HL-60/S4 (cell line): Measurements from ENCODE around the gene CC2D2B.
"Not testable (repeated sequence)": the region's sequence is repeated elsewhere in the genome, so short reads cannot be mapped to it uniquely, and the experiment has no call there.

Experiments used
- in situ Hi-C: fragments of 300-500 bp; cut with MboI; formaldehyde crosslinking; loops from 2 replicates; pipeline ENCODE4 v1.14.3; 2022; ENCODE audit warnings: low sequenced_read_pairs

Gene CC2D2B

DNA sequence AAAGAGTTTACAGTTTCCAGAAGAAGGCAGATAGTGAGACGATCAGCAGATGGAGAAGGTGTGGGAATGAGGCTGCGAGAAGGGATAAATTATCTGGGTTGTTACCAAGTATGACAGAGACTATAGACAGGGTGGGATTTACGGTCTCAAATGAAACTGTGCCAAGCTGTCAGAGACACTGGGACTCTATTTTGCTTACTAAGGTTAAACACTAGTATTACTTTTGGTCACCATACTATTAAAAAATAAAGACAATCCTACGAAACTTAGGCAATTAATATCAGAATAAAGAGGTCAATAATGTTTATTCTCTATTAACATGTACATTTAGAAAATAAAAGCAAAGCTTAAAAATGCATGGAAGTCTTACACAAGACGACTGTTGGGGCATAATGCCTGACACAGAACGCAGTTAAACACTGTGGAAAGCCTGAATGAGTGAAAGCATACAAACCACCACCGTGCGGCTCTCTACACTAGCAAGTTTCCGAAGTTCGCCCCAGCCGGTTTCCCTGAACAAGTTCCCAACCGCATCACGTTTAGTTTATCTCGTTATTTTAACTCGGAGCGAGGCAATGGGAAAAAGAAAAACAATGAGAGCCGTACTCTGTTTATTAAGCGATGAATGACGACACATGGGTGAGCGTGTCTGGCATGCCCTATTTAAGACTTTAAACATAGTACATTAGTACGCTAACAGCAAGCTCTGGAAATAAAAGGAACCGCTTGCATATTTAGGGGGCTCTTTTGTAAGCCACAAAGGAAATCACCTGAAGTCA lies 909 bp upstream of the CC2D2B start:
- in situ Hi-C loops, result no loop called here

DNA sequence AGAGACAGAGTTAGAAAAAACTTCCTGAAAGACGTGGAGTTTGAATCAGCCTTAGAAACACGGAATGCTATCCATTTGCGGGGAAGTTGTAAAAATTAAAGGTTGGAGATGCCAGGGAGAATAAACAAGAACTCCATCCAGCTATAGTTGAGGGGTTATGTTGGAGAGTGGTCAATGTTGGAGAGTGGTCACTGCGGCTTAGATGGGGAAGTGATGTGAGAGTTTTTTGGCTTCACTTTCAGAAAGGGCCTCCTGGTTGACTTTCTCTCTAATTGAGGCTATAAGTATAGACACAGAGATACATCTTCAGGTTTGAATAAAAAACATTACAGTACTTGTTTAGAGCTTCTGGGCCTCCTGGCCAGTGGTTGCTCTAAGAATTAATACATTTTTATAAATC lies 675 bp downstream of the CC2D2B start:
- in situ Hi-C loops, result no loop called here

DNA sequence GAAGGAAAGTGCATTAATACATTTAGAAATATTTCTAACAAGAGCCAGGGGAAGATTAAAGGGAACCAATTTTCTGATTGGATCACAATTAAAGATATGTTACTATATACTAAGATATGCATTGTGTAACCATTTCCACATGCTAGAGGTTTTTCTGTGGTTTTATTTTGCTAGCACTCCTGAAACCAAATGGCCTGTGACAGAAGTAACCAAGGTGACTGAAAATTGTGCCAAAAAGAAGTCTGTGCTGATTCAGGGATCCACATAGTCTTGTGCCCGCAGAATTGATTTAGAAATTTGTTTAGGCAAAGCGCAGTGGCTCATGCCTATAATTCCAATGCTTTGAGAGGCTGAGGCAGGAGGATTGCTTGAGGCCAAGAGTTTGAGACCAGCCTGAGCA lies 1.8 kb downstream of the CC2D2B start:
- in situ Hi-C loops, result no loop called here

DNA sequence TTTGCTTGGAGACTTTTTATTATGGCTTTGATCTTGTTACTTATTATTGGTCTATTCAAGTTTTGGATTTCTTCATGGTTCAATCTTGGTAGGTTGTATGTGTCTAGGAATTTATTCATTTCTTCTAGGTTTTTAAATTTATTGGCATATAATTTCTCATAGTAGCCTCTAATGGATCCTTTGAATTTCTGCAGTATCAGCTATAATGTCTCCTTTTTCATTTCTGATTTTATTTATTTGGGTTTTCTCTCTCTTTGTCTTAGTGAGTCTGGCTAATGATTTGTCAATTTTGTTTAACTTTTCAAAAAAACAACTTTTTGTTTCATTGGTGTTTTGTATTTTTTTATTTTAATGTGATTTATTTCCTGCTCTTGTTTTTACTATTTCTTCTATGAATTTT lies 8.3 kb downstream of the CC2D2B start:
- in situ Hi-C loops, result not testable (repeated sequence)

DNA sequence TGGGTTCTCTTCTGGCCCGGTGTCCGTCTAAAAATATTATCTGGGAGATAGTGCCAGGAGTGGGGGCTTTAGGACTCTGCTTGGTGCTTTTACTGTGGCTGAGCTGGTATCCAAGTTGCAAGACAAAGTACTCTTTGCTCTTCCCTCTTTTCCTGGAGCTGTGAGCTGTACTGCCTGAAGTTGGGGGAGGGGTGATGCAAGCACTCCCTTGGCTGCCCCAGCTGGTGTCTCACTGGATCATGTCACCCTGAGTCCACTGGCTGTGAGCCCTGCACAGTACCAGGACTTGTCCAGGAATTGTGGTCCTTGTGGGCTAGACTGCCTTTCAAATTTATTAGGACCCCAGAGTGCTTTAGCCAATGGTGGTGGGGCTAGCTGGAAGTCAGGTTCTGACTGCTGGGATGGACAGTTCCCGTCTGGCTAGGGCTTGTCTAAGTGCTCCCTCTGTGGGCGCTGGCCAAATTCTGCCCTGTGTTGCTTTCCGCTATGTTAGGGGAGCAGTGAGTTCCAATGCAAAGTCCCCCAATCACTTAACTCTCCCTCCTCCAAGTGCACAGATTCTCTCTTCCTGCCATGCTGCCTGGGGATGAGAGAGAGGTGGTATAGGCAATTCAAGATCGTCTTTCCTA lies 13.1 kb downstream of the CC2D2B start:
- in situ Hi-C loops, result no loop called here

DNA sequence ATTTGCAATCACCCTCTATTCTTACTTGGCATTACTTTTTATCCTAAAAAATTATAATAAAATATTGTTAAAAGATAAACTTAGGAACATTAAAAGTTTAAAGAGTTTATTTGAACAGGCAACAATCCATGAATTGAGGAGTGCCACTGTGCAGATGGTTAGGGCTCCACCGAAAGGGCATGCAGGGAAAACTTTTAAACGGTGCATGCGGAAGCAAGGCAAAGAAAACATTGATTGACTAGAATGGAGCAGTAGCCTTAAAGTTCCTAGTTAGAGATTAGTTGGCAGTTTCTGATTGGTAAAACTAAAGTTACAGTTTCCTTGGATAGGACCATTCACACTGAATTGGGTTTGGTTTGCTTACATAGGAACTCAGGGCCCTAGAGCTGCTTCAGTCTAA lies 17.3 kb downstream of the CC2D2B start:
- in situ Hi-C loops, result no loop called here

DNA sequence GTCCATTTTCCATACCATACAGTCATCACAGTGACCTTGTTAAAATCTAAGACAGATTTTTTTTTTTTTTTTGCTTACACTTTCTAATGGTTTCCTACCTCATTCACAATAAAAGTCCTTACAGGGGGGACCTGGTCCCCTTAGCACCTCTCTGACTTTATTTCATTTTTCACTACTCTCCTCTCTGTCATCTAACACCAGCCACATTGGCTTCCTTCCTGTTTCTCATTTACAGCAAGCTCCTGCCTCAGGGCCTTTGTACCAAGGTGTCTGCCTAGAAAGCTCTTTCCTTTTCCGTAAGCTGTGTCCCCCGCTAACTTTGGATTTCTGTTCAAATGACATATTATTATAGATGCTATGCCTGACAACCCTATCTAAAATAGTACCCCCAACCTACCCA lies 27.7 kb downstream of the CC2D2B start:
- in situ Hi-C loops, result no loop called here

DNA sequence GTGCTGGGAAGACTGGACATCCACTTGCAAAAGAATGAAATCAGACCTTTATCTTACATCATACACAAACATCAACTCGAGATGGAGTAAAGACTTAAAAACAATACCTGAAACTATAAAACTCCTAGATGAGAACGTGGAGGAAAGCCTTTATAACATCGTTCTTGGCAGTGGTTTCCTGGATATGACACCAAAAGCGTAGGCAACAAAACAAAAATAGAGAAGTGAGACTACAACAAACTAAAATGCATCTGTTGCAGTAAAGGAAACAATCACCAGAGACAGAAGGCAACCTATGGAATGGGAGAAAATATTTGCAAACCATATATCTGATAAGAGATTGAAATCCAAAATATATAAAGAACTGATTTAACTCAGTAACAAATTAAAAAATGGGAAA lies 33.3 kb downstream of the CC2D2B start:
- in situ Hi-C loops, result no loop called here

DNA sequence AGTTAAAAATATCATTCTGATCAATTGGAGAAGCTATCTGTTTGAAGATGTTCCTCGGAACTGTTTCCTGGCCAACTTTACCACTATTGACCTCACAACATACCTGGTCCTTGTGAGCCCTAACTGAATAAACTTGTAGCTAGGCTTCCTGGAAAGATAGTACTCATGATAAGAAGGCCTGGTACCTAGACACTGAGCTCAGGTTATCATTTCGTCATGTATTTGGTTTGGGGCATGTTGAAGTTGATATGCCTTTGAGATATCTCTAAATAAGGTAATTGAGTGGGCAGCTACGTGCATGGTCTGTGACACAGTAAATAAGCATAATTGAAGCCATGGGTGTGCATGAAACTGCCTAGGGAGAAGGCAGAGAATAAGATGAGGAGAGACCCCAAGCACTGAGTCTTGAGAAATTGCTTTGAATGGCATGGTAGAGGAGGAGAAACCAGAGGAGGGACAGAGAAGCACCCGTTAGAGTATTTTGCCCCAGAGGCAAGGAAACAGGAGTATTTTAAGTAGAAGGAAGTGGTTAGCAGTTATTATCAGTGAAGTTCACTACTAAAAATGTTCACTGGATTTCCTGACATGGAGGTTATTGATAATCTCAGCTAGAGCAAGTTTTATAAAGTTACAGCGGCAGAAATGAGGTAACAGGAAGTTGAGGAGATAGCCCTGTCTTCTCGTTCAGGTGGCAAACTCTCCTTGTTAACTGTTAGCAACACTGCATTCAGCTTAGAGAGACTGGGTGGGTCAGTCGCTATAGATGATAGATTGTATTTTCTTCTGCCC lies 55.6 kb downstream of the CC2D2B start:
- in situ Hi-C loops, result no loop called here

DNA sequence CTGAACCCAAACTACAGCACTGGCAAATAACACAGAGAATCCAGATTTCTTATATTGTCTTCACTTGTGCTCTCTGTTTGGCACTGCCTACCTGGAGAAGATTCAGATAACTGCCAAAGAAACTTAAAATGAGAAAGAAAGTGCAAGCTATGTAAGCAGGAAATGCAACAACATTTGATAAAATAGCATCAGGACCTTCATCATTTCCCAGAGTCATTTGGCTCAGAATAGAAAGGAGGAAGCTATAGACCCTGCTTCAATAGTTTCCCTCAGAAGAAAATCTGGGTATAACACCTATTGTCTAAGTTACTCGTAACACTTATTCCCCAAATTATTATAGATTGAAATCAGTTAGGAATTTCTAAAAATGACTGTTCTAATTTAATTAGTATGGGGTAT lies 56.2 kb downstream of the CC2D2B start:
- in situ Hi-C loops, result no loop called here

DNA sequence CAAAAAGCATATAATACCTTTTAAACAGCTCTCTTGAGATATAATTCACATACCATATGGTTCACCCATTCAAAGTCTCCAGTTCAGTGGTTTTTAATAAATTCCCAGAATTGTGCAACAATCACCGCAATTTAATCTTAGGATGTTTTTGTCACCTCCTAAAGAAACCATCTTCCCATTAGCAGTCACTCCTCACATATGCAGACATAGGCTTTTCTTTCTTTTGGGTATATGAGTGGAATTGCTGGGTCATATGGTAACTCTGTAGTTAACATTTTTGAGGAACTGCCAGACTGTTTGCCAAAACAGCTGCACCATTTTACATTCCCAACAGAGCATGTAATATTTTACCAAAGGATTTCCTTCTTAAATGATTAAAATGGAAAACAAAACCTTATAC lies 57.0 kb downstream of the CC2D2B start:
- in situ Hi-C loops, result no loop called here

DNA sequence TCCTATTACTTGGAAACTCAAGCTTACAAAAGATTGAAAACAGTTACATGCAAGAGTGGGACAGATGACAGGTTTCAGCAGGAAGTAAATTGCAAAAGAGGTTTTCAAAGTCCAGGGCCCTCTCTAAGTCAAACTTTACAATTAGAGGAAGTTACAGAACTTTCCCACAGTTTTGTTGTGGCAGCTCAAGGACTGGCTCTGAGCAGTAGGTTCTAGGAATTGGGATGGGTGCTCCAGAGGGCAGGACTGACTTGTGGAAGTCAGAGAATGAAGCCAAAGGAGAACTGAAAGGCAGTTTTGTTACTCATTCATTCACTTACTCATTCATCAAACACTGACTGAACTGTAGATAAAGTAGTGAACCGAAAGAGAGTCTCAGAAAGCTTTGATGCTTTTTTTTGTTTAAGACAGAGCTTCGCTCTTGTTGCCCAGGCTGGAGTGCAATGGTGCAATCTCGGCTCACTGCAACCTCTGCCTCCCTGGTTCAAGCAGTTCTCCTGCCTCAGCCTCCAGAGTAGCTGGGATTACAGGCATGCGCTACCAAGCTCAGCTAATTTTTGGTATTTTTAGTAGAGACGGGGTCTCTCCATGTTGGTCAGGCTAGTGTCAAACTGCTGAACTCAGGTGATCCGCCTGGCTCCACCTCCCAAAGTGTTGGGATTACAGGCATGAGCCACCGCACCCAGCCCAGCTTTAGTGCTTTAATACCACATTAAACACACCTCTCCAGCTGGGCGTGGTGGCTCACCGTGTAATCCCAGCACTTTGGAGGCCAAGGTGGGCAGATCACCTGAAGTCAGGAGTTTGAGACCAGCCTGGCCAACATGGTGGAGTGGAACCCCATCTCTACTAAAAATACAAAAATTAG lies 68.8 kb downstream of the CC2D2B start:
- in situ Hi-C loops, result no loop called here

DNA sequence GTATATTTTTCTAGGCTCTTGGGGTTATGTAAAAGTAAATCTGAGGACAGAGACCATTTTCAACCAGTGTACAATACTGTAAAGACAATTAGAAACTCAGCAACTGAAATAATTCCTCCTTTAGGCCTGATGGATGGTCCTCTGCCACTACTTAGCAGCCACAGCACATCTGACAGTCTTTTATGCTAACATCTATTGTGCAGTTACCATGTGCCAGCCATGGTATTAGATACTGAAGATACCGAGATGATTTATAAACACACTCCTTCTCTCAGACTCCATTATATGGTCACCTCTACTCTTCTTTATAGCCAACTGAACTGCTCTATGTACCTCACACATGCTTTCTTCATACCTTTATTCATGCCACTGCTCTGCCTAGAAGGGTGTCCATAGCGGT lies 74.4 kb downstream of the CC2D2B start:
- in situ Hi-C loops, result no loop called here

DNA sequence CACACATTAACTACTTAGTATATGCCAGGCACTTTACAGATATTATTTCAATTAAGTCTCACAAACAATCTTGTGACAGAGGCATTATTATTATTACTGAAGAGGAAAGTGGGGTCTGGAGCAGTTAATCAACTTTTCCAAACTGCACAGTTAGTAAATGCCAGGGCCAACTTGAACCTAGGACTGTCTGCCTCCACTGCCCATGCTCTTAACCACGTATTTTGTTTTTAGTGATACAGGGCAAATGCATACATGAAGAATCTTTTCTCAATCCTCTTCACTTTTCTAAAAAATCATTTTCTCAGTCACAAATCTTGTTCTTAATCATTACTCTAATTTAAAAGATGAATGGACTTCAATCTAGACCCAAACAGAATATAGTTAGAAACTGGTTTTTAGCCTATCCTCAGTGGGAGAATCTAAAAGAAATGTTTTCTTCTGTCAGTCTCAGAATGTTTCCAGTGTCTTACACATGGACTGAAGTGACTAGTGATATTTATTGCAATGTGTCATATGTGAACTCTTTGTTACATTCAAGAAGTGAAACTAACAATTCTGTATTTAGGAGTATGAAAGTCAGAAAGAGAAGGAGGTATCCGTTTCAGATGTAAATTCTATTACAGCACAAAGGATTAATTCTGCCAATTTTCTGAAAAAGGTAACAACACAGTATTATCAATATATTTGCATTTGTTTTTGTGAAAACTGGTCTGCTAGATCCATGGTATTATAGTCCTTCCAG lies 80.1 kb downstream of the CC2D2B start:
- in situ Hi-C loops, result no loop called here

DNA sequence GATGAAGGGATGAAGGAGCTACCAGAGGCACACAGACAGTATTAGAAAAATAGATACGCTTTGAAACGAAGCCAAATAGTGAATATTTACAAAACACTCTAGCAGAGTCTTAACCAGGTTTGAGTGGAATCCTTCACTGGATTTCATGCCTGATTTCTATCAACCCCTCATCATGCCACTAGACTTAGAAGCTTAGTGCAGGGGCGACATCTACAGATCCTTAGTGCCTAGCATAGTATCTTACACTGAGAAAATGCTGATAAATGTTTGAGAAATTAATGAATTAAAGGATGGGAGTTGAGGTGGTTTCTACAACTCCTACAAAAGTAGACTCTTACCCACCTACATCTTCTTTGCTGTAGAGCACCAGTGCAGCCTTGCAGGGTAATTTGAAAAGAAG lies 80.9 kb downstream of the CC2D2B start:
- in situ Hi-C loops, result no loop called here

DNA sequence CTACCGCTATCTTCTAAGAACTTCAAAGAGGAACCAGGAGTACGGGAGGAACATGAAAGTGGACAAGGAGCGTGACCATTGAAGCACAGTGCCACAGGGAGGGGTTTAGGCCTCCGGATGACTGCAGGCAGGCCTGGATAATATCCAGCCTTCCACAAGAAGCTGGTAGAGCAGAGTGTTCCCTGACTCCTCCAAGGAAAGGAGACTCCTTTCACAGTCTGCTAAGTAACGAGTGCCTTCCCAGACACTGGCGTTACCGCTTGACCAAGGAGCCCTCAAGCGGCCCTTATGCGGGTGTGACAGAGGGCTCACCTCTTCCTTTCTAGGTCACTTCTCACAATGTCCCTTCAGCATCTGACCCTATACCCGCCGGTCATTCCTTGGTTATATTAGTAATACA lies 86.6 kb downstream of the CC2D2B start:
- in situ Hi-C loops, result not testable (repeated sequence)

DNA sequence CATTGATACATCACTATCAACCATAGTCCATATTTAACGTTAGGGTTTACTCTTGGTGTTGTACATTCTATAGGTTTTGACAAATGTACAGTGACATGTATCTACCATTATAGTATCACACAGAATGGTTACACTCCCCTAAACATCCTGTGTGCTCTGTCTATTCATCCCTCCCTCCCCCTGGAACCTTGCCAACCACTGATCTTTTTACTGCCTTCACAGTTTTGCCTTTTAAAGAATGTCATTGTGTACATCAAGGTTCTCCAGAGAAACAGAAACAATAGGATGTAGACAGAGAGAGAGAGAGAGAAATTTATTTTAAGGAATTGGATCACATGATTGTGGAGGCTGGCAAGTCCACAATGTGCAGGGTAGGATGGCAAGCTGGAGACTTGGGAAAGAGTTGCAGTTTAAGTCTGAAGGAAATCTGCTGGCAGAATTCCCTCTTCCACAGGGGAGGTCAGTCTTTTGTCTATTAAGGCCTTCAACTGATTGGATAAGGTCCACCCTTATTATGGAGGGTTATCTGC lies 90.5 kb downstream of the CC2D2B start:
- in situ Hi-C loops, result no loop called here

DNA sequence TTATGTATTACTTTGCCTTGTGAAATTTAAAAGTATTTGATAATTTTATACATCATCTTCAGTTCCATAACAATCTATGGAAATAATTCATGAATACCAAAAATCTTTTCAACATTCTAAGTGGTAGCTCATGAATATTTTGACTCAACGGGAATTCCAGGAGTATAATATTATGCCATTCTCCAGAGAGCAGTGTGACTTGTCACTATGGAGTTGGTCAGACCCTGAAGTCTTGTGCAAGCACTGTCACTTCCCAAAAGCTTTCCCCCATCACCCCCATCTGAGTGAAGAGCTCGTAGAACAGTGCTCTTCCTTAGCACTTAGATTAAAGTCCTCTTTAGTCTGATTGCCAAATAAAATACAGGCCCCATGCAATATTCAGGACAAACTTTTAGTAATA lies 106.2 kb downstream of the CC2D2B start:
- in situ Hi-C loops, result loop anchor here (25.0 kb wide), 1 partner anchor 323 kb away; no protein-coding TSS in a partner anchor

DNA sequence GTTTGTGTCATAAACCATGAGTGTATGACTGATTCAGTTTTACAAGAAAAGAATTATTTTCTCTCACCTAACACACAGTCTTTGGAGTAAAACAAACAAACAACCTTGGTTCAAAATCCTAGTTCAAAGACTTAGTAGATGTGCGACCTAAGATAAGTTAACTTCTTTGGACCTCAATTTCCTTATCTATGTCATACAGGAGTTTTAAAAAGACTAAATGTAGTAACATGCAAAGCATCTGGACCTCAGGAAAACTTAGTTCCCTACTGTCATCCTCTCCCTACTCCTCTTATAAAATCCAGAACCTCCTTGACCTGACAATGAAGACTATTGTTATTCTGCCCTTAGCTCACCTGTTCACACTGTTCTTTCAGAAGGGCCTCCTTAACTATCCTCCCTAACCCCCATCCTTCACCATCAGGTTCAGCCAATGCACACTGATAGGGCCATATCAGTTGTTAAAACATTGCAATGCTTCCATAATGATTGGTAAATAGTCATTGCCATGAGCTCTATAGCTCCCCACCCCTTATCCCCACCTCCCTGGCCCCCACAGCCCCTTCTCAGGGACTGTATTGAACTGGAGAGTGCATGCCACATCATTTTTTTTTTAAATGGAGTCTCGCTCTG lies 106.8 kb downstream of the CC2D2B start:
- in situ Hi-C loops, result loop anchor here (25.0 kb wide), 1 partner anchor 323 kb away; no protein-coding TSS in a partner anchor
